Measurements from ENCODE around the gene CMKLR1.

The CMKLR1 gene

GRCh38 chr12:108308395-108309085 is 30.6 kb downstream of the CMKLR1 start:
- Histone ChIP-seq H3K27me3 (ENCODE audit: insufficient read depth, low read length) (no peaks in the 10 kb centered on the region), H2AFZ (ENCODE audit: low read length) (no peak overlapping the region), H3K4me3 (ENCODE audit: low read depth, low read length, poor library complexity, severe bottlenecking) (no peak overlapping the region), H3K36me3 (ENCODE audit: insufficient read depth, low read length) (no peaks in the 10 kb centered on the region), H3K27ac (ENCODE audit: low read depth, low read length, poor library complexity, severe bottlenecking) (no peak overlapping the region), H3K4me1 (ENCODE audit: insufficient read depth, low read length, severe bottlenecking) (no peaks in the 10 kb centered on the region), H3K9ac (ENCODE audit: low read length) (no peak overlapping the region), H3K79me2 (ENCODE audit: insufficient read depth, low read length) (no peaks in the 10 kb centered on the region), H3K4me2 (ENCODE audit: low read length) (no peak overlapping the region), H3K9me2 (ENCODE audit: low read depth, low read length) (no peaks in the 10 kb centered on the region), H4K20me1 (ENCODE audit: insufficient read depth, low read length) (no peaks in the 10 kb centered on the region), H3K9me3 (ENCODE audit: low read length) (no peaks in the 10 kb centered on the region), H3F3A (ENCODE audit: insufficient read depth, low read length) (no peaks in the 10 kb centered on the region)
- TF ChIP-seq EZH2 (IDR thresholded peaks at IDR 0.05; ENCODE audit: borderline replicate concordance, low read length) (no peak), CTCF (IDR thresholded peaks at IDR 0.05; ENCODE audit: low read length) (no peak)

GRCh38 chr12:108307006-108307405 is 32.1 kb downstream of the CMKLR1 start:
- Histone ChIP-seq H3K79me2 (ENCODE audit: insufficient read depth, low read length) (no peaks in the 10 kb centered on the region), H3K9ac (ENCODE audit: low read length) (no peak overlapping the region), H4K20me1 (ENCODE audit: insufficient read depth, low read length) (no peaks in the 10 kb centered on the region), H2AFZ (ENCODE audit: low read length) (no peak overlapping the region), H3K4me2 (ENCODE audit: low read length) (no peak overlapping the region), H3F3A (ENCODE audit: insufficient read depth, low read length) (no peaks in the 10 kb centered on the region), H3K4me3 (ENCODE audit: low read depth, low read length, poor library complexity, severe bottlenecking) (no peak overlapping the region), H3K27me3 (ENCODE audit: insufficient read depth, low read length) (no peaks in the 10 kb centered on the region), H3K36me3 (ENCODE audit: insufficient read depth, low read length) (no peaks in the 10 kb centered on the region), H3K9me3 (ENCODE audit: low read length) (no peaks in the 10 kb centered on the region), H3K4me1 (ENCODE audit: insufficient read depth, low read length, severe bottlenecking) (no peaks in the 10 kb centered on the region), H3K27ac (ENCODE audit: low read depth, low read length, poor library complexity, severe bottlenecking) (no peak overlapping the region), H3K9me2 (ENCODE audit: low read depth, low read length) (no peaks in the 10 kb centered on the region)
- TF ChIP-seq EZH2 (IDR thresholded peaks at IDR 0.05; ENCODE audit: borderline replicate concordance, low read length) (no peak), CTCF (IDR thresholded peaks at IDR 0.05; ENCODE audit: low read length) (no peak)

GRCh38 chr12:108306506-108306905 is 32.6 kb downstream of the CMKLR1 start:
- TF ChIP-seq EZH2 (IDR thresholded peaks at IDR 0.05; ENCODE audit: borderline replicate concordance, low read length), result no peak
- no peak for TF ChIP-seq CTCF (IDR thresholded peaks at IDR 0.05; ENCODE audit: low read length)
- H3K36me3 ChIP-seq (ENCODE audit: insufficient read depth, low read length), result no peaks in the 10 kb centered on the region
- no peaks in the 10 kb centered on the region for H3K4me1 ChIP-seq (ENCODE audit: insufficient read depth, low read length, severe bottlenecking)
- H3K9ac ChIP-seq (ENCODE audit: low read length), result no peak overlapping the region
- H3F3A ChIP-seq (ENCODE audit: insufficient read depth, low read length), result no peaks in the 10 kb centered on the region
- no peak overlapping the region for H3K4me3 ChIP-seq (ENCODE audit: low read depth, low read length, poor library complexity, severe bottlenecking)
- no peak overlapping the region for H2AFZ ChIP-seq (ENCODE audit: low read length)
- no peaks in the 10 kb centered on the region for H3K79me2 ChIP-seq (ENCODE audit: insufficient read depth, low read length)
- no peak overlapping the region for H3K4me2 ChIP-seq (ENCODE audit: low read length)
- no peak overlapping the region for H3K27ac ChIP-seq (ENCODE audit: low read depth, low read length, poor library complexity, severe bottlenecking)
- H3K27me3 ChIP-seq (ENCODE audit: insufficient read depth, low read length), result no peaks in the 10 kb centered on the region
- H3K9me2 ChIP-seq (ENCODE audit: low read depth, low read length), result no peaks in the 10 kb centered on the region
- no peaks in the 10 kb centered on the region for H4K20me1 ChIP-seq (ENCODE audit: insufficient read depth, low read length)
- no peaks in the 10 kb centered on the region for H3K9me3 ChIP-seq (ENCODE audit: low read length)
